Muscle layer of colon (tissue), 2 donors: ENCODE results near the gene APEX1.

Experiments used
- H3K27ac ChIP-seq: one replicate; pipeline ENCODE4 v1.7.0; 2013; ENCODE audit warnings: low read depth, mild to moderate bottlenecking, low read length, moderate library complexity
- H3K27me3 ChIP-seq, 2 donors: one replicate each; pipeline ENCODE4 v1.7.0; 2013; ENCODE audit warnings: low read length in 2 of 2, mild to moderate bottlenecking in 2 of 2; ENCODE audit not compliant: insufficient read depth in 2 of 2, control insufficient read depth in 1 of 2
- H3K36me3 ChIP-seq: one replicate; pipeline ENCODE4 v1.7.0; 2013; ENCODE audit warnings: mild to moderate bottlenecking, low read length; ENCODE audit not compliant: insufficient read depth
- H3K4me1 ChIP-seq: one replicate; pipeline ENCODE4 v1.7.0; 2013; ENCODE audit warnings: mild to moderate bottlenecking, low read length; ENCODE audit not compliant: insufficient read depth
- H3K4me3 ChIP-seq, 2 donors: one replicate each; pipeline ENCODE4 v1.7.0; 2013; ENCODE audit warnings: low read length in 2 of 2, low read depth in 1 of 2, mild to moderate bottlenecking in 1 of 2, moderate library complexity in 1 of 2
- H3K9ac ChIP-seq: one replicate; pipeline ENCODE4 v1.7.0; 2013; ENCODE audit warnings: low read length
- H3K9me3 ChIP-seq: one replicate; pipeline ENCODE4 v1.7.0; 2013; ENCODE audit warnings: mild to moderate bottlenecking, low read length
- donor health status: abdominal sarcoma.
- donor health status: Adenocarcinoma of cecum.

Gene APEX1

DNA sequence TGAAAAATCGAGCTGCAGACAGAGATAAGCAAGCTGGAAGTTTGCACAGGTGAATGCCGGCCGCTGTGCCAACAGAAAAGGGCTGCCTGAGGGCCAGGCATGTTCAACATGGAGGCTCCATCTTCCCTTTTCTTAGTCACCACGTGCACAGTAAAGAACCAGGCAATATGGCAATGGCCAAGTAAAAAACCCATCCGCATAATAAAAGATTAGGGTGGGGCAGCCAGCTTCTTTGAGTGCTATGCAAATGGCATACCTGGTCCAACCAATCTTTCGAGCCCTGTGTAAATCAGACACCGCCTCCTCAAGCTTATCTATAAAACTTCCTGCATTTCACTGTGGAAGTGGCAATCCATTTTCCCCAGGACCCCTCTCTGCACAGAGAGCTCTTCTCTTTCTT lies 30.9 kb downstream of the APEX1 start:
- no peaks in the 10 kb centered on the region for H3K27me3 ChIP-seq
- no peaks in the 10 kb centered on the region for H3K36me3 ChIP-seq

DNA sequence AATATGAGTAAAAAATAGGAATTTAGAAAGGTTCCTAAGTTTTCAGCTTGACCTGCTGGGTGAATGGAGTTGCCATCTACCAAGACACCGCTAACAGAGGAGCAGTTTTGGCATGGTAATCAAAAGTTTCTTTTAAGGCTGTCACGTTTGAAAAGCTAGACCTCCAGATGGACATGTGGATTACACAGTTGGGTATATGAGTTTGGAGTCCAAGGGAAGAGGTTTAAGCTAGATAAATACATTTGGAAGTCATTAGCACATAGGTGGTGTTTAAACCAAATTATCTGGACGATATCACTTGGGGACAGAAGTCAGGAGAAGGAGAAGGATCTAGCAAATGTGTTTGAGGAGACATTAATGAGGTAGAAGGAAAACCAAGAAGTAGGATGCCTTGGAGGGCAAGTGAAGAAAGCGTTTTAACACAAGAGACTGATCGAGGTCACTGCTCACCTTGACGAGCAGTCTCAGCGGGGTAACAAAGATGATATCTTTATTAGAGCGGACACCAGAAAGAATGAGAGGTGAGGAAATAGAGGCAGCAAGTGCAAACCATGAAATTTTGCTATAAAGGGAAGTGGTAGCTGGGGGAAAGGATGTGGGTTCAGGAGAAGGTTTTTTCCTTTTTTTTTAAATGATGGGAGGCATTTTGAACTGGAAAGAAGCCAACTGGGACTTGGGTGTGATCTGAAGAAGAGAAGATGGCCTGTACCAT lies 31.8 kb downstream of the APEX1 start:
- H3K36me3 ChIP-seq: no peaks in the 10 kb centered on the region
- H3K9ac ChIP-seq: no peak overlapping the region
- H3K27ac ChIP-seq: no peak overlapping the region
- H3K4me3 ChIP-seq: no peak overlapping the region
- H3K9me3 ChIP-seq: no peaks in the 10 kb centered on the region
- H3K27me3 ChIP-seq: no peaks in the 10 kb centered on the region
- H3K4me1 ChIP-seq: no peaks in the 10 kb centered on the region

More for the DNA sequence above, 30.9 kb downstream of the APEX1 start:
- no peak overlapping the region for H3K9ac ChIP-seq
- H3K9me3 ChIP-seq: no peaks in the 10 kb centered on the region
- no peaks in the 10 kb centered on the region for H3K4me1 ChIP-seq
- no peak overlapping the region for H3K4me3 ChIP-seq
- no peak overlapping the region for H3K27ac ChIP-seq

DNA sequence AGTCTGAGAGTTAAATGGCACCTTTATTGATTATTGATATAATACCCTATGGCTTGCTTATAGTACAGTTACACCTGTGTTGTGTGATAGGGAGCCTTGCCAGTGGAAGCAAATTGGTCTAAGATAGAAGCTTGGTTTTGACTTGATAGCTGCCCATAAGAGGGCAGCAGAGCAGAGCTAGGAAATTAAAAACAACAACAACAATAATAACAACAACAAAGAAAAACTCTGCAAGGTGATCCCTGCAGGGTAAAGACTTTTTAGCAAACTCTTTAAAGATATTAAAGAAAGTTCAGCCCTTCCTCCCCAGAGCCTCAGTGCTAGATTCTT lies 32.3 kb downstream of the APEX1 start:
- no peaks in the 10 kb centered on the region for H3K27me3 ChIP-seq
- no peaks in the 10 kb centered on the region for H3K9me3 ChIP-seq
- H3K4me3 ChIP-seq: no peak overlapping the region
- H3K4me1 ChIP-seq: no peaks in the 10 kb centered on the region
- H3K36me3 ChIP-seq: no peaks in the 10 kb centered on the region
- no peak overlapping the region for H3K9ac ChIP-seq
- H3K27ac ChIP-seq: no peak overlapping the region

DNA sequence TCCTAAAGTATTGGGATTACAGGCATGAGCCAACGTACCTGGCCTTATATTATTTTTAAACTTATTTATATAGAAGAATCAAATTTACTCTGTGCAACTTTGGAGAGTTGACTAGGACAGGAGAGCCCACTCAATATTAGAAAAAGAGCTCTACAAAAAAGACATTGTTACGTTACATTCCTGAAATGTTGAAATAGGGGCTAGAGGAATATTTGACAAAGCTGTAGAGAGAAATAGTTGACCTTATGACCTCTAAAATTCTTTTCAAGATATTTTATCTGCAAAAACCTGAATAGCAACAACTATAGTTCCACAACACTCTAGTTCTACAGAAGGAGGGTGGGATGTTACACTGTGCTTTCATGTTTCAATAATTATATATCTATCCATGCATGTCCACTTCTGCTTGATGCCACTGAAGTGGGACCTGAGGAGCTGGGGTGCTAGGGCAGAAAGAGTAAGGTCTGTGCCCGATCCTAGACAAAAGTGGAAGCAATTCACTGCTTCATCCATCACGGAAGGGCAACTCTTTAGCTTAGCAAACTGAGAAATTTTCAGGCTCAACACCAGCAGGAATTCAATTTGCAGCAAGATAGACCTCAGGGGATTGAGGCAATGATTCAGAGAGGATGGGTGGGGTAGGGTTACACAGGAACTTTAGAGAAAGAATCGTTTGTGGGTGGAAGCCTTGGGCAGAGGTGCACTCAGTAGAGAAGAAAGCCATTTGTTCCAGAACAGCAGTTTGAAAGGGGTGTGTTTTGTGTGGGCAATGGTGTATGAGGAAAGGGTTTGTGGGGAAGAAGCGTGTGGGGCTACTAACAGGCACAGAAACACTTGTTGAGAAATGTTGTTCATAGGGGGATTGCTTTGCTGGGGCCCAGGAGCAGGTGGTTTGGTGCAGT lies 34.3 kb downstream of the APEX1 start:
- Histone ChIP-seq H3K4me1 (no peaks in the 10 kb centered on the region), H3K9ac (no peak overlapping the region), H3K4me3 (no peak overlapping the region), H3K27ac (no peak overlapping the region), H3K36me3 (no peaks in the 10 kb centered on the region), H3K9me3 (no peaks in the 10 kb centered on the region), H3K27me3 (no peaks in the 10 kb centered on the region)

DNA sequence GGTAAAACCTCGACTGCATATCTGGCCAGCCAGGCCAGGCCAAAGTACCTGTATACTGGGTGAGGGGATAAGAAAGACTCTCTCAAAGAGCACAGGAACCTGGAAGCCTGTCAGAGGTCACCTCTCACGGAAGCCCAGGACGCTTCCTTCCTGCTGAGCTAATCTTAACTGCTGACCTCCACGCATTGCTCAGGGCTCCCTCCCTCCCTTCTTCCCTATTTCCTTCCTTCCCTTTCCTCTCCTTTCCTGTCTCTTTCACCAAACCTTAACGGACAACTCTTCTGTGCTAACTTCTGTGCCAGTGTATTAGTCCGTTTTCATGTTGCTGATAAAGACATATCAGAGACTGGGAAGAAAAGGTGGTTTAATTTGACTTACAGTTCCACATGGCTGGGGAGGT lies 35.5 kb downstream of the APEX1 start:
- no peak overlapping the region for H3K9ac ChIP-seq
- no peaks in the 10 kb centered on the region for H3K9me3 ChIP-seq
- no peaks in the 10 kb centered on the region for H3K36me3 ChIP-seq
- no peak overlapping the region for H3K4me3 ChIP-seq
- H3K27me3 ChIP-seq: no peaks in the 10 kb centered on the region
- H3K4me1 ChIP-seq: no peaks in the 10 kb centered on the region
- no peak overlapping the region for H3K27ac ChIP-seq

DNA sequence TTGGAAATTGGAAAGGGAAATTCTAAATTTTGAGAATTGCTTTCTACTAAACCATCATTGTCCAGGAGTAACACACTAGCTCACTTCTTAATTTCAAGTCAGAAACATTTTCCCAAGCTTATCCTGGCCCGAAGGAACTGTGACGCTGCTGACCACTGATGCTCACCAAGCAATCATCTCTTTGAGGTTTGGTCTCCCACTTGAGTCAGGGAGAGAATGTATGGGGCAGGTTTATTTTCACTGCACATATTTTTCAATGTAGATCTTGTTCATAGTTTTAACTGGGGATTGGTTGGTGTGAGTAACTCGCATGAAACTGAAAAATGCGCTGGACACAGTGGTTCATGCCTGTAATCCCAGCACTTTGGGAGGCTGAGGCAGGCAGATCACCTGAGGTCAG lies 37.5 kb downstream of the APEX1 start:
- no peak overlapping the region for H3K9ac ChIP-seq
- H3K4me3 ChIP-seq: no peak overlapping the region
- H3K27me3 ChIP-seq: no peaks in the 10 kb centered on the region
- no peak overlapping the region for H3K27ac ChIP-seq
- H3K4me1 ChIP-seq: no peaks in the 10 kb centered on the region
- no peaks in the 10 kb centered on the region for H3K9me3 ChIP-seq
- H3K36me3 ChIP-seq: no peaks in the 10 kb centered on the region

DNA sequence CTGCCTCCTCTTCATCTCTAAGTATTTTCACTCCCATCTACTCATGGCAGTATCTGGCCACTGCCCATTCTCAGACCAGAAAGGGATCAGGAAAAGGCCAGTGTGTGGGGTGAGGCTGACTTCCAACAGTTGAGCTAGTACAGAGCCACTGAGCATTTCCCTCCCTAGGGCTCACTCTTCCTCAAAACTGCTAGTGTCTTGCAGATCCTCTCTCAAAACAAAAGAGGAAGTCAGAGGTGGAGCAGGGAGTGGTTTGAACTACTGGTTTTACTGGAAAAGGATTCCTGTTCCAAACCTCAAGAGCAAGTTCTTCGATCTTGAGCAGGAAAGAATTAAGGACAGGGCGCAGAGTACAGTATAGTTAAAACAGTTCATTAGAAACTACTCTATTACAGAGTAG lies 38.6 kb downstream of the APEX1 start:
- no peaks in the 10 kb centered on the region for H3K4me1 ChIP-seq

DNA sequence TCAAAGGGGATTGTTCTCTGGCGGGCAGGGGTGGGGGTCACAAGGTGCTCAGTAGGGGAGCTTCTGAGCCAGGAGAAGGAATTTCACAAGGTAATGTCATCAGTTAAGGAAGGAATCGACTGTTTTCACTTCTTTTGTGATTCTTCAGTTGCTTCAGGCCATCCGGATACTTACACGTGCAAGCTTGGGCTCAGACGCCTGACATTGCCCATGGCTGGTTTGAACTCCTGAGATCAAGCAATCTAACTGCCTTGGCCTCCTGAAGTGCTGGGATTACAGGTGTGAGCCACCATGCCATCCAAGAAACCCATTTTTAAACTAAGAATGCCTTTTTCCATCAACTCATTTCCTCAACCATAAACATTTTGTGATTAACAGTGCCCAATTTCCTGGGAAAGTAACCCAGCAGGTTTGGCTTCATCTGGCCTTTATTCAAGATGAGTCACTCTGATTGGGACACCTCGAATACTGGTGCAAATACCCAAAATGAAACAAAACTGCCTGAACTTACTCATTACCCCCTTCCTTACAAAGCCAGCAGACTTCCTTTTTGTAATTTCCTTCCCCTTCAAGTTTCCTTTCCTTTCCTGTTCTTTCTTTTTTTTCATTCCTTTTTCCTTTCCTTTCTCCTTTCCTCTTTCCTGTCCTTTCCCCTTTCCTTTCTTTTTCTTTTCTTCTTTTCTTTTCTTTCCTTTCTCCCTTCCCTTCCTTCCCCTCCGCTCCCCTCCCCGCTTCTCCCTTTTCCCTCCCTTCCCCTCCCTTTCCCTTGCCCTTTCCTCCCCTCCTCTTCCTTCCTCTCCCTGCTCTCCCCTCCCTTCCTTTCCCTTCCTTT lies 40.1 kb downstream of the APEX1 start:
- H3K4me1 ChIP-seq: no peaks in the 10 kb centered on the region
- no peaks in the 10 kb centered on the region for H3K9me3 ChIP-seq
- no peaks in the 10 kb centered on the region for H3K27me3 ChIP-seq
- H3K4me3 ChIP-seq: no peak overlapping the region
- H3K36me3 ChIP-seq: no peaks in the 10 kb centered on the region
- no peak overlapping the region for H3K9ac ChIP-seq
- H3K27ac ChIP-seq: no peak overlapping the region

More for the DNA sequence above, 38.6 kb downstream of the APEX1 start:
- Histone ChIP-seq H3K9me3 (no peaks in the 10 kb centered on the region), H3K36me3 (no peaks in the 10 kb centered on the region), H3K4me3 (no peak overlapping the region), H3K27ac (no peak overlapping the region), H3K9ac (no peak overlapping the region), H3K27me3 (no peaks in the 10 kb centered on the region)

DNA sequence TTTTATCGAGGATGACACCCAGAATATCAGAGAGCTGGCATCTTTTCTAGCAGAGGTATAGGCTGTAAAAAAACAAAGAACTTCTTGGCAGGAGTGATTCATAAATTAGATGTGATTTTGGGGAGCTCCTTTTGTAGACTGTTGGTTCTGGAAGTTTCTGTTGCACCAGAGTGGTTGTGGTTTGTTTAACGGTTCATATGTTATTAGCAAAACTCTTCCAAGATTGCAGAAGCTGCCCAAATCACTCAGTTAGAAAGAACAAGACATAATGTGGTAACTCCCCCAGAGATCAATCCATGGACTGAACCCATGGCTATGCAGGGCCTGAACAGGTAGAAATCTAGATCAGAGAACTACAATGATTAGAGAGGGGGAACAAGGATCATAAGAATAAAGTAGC lies 43.6 kb downstream of the APEX1 start:
- H3K36me3 ChIP-seq: no peaks in the 10 kb centered on the region
- H3K4me1 ChIP-seq: no peaks in the 10 kb centered on the region
- H3K27ac ChIP-seq: no peak overlapping the region
- no peaks in the 10 kb centered on the region for H3K27me3 ChIP-seq
- H3K9ac ChIP-seq: no peak overlapping the region
- no peaks in the 10 kb centered on the region for H3K9me3 ChIP-seq
- H3K4me3 ChIP-seq: no peak overlapping the region

DNA sequence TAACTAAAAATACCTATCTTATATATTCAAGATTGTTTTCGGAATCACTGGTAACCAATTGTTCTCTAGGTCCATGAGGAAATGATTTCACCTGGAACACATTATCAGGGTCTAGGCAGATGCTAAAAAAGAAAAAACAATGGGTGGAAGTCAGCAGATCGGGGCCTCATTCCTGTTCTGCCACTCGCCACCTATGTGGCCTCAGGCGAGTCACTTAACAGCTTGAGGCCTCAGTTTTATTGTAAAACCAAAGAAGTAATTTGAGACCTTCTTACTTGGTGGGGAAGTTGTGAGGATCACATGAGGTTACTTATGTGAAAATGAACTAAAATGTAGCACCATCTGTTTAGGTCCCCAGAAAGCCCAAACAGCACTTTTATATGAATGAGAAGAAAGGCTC lies 44.1 kb downstream of the APEX1 start:
- Histone ChIP-seq H3K27ac (no peak overlapping the region), H3K36me3 (no peaks in the 10 kb centered on the region), H3K9ac (no peak overlapping the region), H3K27me3 (no peaks in the 10 kb centered on the region), H3K4me3 (no peak overlapping the region), H3K4me1 (no peaks in the 10 kb centered on the region), H3K9me3 (no peaks in the 10 kb centered on the region)

DNA sequence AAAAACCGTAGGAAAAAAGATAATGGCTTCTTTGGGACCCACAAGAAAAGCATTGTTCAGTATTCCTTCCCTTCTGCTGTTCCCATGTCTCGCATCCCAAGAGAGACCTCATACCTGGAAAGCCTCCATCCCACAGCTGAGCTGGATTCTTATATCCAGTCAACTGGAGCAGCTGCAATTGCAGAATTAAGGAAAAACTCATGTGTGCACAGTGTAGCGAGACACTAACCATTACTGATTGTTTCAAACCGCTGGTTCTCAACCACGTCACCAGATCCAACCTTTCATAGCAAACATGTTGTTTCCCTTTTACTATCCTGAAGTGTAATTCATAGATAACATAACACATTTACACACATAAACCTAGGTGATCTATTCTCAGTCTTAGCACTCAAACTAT lies 44.9 kb downstream of the APEX1 start:
- H3K9ac ChIP-seq: no peak overlapping the region
- H3K27me3 ChIP-seq: no peaks in the 10 kb centered on the region
- H3K4me3 ChIP-seq: no peak overlapping the region
- H3K4me1 ChIP-seq: no peaks in the 10 kb centered on the region
- H3K9me3 ChIP-seq: no peaks in the 10 kb centered on the region
- H3K36me3 ChIP-seq: no peaks in the 10 kb centered on the region
- H3K27ac ChIP-seq: no peak overlapping the region
